Measurements from ENCODE around the gene MYPOP. TPM values are rescaled to one million over a fixed set of nuclear protein-coding genes. Genes with fewer than 3 reads are reported as not detected.

Gene MYPOP
- total and polyA plus RNA-seq, 2 of the 13 experiments (the other 11 are each of a cell fraction or from before 2014, with no cell fraction given): 2.3 to 2.7 TPM

- TF ChIP-seq CBX2 (IDR thresholded peaks at IDR 0.05; ENCODE audit: low read depth, low read length): no peak
- TF ChIP-seq CBX2 (CRISPR knock-in tag; IDR thresholded peaks at IDR 0.05; ENCODE audit: low read depth): no peak
- TF ChIP-seq ATF5 (CRISPR knock-in tag; IDR thresholded peaks at IDR 0.05; ENCODE audit: low read depth): no peak
- no peak for TF ChIP-seq ZEB1 (IDR thresholded peaks at IDR 0.05; ENCODE audit: insufficient replicate concordance, low read depth)
- no peak for TF ChIP-seq GZF1 (CRISPR knock-in tag; IDR thresholded peaks at IDR 0.05)
- TF ChIP-seq ZFP36L2 (CRISPR knock-in tag; IDR thresholded peaks at IDR 0.05): no peak; the same call in 1 of the 2 replicates
- TF ChIP-seq MTERF4 (CRISPR knock-in tag; IDR thresholded peaks at IDR 0.05): peak; percentile 49; the same call in 1 of the 2 replicates
- TF ChIP-seq ATF6 (CRISPR knock-in tag; conservative IDR thresholded peaks at IDR 0.05): no peak
- TF ChIP-seq SMYD3 (CRISPR knock-in tag; IDR thresholded peaks at IDR 0.05): 0 out of 2 replicates have a peak, but pooled peaks have one; percentile 35
- TF ChIP-seq ZSCAN30 (CRISPR knock-in tag; IDR thresholded peaks at IDR 0.05): no peak
- peak; percentile 51 for TF ChIP-seq ZNF263 (CRISPR knock-in tag; IDR thresholded peaks at IDR 0.05)
- no peak for TF ChIP-seq HNRNPL (IDR thresholded peaks at IDR 0.05; ENCODE audit: low read depth, low read length)
- no peak for TF ChIP-seq SIN3B (IDR thresholded peaks at IDR 0.05; ENCODE audit: low read length)
- TF ChIP-seq FOXC1 (CRISPR knock-in tag; IDR thresholded peaks at IDR 0.05; ENCODE audit: borderline replicate concordance): peak; percentile 44; the same call in 1 of the 2 replicates
- no peak for TF ChIP-seq POGZ (CRISPR knock-in tag; IDR thresholded peaks at IDR 0.05)
- TF ChIP-seq NAIF1 (CRISPR knock-in tag; IDR thresholded peaks at IDR 0.05; ENCODE audit: borderline replicate concordance): no peak; the same call in 1 of the 2 replicates
- no peak for TF ChIP-seq ZNF737 (CRISPR knock-in tag; IDR thresholded peaks at IDR 0.05; ENCODE audit: borderline replicate concordance)
- TF ChIP-seq TSC22D2 (CRISPR knock-in tag; IDR thresholded peaks at IDR 0.05; ENCODE audit: borderline replicate concordance): 0 out of 2 replicates have a peak, but pooled peaks have one; percentile 46
- no peak for TF ChIP-seq HHEX (CRISPR knock-in tag; IDR thresholded peaks at IDR 0.05)
- no peak; the same call in 1 of the 2 replicates for TF ChIP-seq STAG1 (CRISPR knock-in tag; IDR thresholded peaks at IDR 0.05)
- no peak for TF ChIP-seq RBAK (CRISPR knock-in tag; IDR thresholded peaks at IDR 0.05)
- peak; percentile 13; the same call in 1 of the 2 replicates for TF ChIP-seq HNF4A (CRISPR knock-in tag; IDR thresholded peaks at IDR 0.05)
- no peak for TF ChIP-seq PHB2 (IDR thresholded peaks at IDR 0.05; ENCODE audit: partially characterized antibody)
- TF ChIP-seq KLF11 (CRISPR knock-in tag; IDR thresholded peaks at IDR 0.05): peak; percentile 47; the same call in 1 of the 2 replicates
- TF ChIP-seq MZF1 (CRISPR knock-in tag; IDR thresholded peaks at IDR 0.05; ENCODE audit: borderline replicate concordance): no peak
- TF ChIP-seq HOXA3 (CRISPR knock-in tag; IDR thresholded peaks at IDR 0.05): peak; percentile 75; the same call in 1 of the 2 replicates
- no peak for TF ChIP-seq ZNF879 (CRISPR knock-in tag; IDR thresholded peaks at IDR 0.05)
- no peak for TF ChIP-seq ZNF616 (CRISPR knock-in tag; IDR thresholded peaks at IDR 0.05; ENCODE audit: low read depth)
- no peak for TF ChIP-seq TCF12 (IDR thresholded peaks at IDR 0.05)
- TF ChIP-seq TCF12 (CRISPR knock-in tag; IDR thresholded peaks at IDR 0.05): no peak
- TF ChIP-seq DNMT3B (CRISPR knock-in tag; conservative IDR thresholded peaks at IDR 0.05): no peak
Observed at GRCh38 chr19:45886427-45887199, 15.8 kb downstream of the MYPOP start (continued).
